Stimulated activated naive CD8-positive, alpha-beta T cell treated with anti-CD3 and anti-CD28 coated beads, Interleukin-15, Interleukin-2, amounts not matched to agents 100 ng/mL and 50 ng/mL, for 24 hours (primary cell): ENCODE measurements around the gene ARHGAP45.
A peak's percentile ranks its signal among the peaks of the same experiment; 100 is the strongest.

Experiments
- H3K27ac Mint-ChIP-seq: one replicate; pipeline ENCODE4 v1.8.0; 2021; ENCODE audit warnings: mild to moderate bottlenecking, mixed read lengths
- H3K27me3 Mint-ChIP-seq: one replicate; pipeline ENCODE4 v1.8.0; 2021; ENCODE audit warnings: mixed read lengths
- H3K36me3 Mint-ChIP-seq: one replicate; pipeline ENCODE4 v1.8.0; 2021; ENCODE audit warnings: low read depth, mixed read lengths
- H3K4me1 Mint-ChIP-seq: one replicate; pipeline ENCODE4 v1.8.0; 2021; ENCODE audit warnings: low read depth, mixed read lengths
- H3K4me3 Mint-ChIP-seq: one replicate; pipeline ENCODE4 v1.8.0; 2021; ENCODE audit warnings: mild to moderate bottlenecking, mixed read lengths
- H3K9me3 Mint-ChIP-seq: one replicate; pipeline ENCODE4 v1.8.0; 2021; ENCODE audit warnings: mixed read lengths

The ARHGAP45 gene

DNA sequence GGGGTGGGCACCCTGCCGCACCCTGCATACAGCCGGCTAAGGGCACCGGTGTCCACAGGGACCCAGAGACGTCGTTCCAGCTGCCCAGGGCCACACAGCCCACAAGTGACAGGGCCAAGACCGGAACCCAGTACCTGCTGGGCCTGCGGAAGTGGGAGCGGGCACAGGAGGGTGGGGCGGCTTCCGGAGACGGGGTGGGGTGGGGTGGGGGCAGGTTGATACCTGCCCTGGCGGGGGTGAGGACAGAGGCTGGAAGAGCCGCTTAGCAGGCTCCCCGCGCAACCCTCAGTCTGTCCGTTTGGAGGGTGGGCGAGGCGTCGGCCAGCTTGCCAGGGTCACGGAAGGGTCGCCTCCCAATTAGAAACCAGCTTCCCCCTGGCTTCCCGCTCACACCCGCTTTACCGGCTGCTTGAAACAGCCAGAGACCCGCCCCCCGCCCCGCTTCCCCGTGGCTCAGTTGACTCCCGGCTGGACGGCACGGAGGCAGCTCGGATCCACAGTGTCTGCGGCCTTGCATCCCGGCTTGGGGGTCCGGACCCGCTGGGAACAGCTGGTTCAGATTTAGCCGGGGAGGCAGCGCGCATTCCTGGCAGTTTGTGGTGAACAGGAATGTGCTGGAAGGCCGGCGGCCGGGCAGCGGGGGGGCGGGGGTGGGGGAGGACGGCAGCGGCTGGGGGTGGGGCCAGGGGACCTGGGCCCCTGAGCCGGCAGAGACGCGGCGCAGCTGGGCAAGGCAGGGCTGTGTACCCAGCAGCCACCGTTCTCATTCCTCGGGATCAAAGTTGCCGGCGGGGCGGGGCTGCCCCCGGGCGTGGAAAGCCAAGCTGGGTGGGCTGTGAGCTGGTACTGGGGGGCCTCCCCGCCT lies 38.7 kb upstream of the ARHGAP45 start:
- Mint-ChIP-seq H3K27ac (no peak overlapping the region), H3K9me3 (no peaks in the 10 kb centered on the region), H3K36me3 (peaks cover 10% of the 10 kb centered on the region), H3K4me1 (peaks cover 30% of the 10 kb centered on the region), H3K4me3 (peak overlapping the region; percentile 88), H3K27me3 (no peaks in the 10 kb centered on the region)

DNA sequence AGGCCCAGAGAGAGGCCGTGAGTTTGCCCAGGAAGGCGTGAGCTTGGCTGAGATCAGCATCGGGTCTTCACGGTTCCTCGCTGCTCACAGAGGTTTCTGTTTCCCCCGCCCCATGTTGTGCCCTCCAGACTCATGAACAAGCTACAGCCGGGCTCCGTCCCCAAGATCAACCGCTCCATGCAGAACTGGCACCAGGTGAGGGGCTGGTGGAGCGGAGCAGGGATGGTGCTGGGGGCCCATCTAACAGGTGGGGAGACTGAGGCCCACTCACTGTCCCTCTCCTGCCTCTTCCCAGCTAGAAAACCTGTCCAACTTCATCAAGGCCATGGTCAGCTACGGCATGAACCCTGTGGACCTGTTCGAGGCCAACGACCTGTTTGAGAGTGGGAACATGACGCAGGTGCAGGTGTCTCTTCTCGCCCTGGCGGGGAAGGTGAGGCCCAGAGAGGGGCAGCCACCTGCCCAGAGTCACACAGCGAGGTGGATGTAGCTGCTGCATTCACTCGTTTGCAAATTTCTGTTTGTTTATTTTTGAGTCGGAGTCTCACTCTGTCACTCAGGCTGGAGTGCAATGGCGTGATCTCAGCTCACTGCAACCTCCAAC lies 34.6 kb upstream of the ARHGAP45 start:
- Mint-ChIP-seq H3K27me3 (no peaks in the 10 kb centered on the region), H3K4me1 (peaks cover 24% of the 10 kb centered on the region), H3K36me3 (peaks cover 21% of the 10 kb centered on the region), H3K4me3 (no peak overlapping the region), H3K27ac (no peak overlapping the region), H3K9me3 (no peaks in the 10 kb centered on the region)

DNA sequence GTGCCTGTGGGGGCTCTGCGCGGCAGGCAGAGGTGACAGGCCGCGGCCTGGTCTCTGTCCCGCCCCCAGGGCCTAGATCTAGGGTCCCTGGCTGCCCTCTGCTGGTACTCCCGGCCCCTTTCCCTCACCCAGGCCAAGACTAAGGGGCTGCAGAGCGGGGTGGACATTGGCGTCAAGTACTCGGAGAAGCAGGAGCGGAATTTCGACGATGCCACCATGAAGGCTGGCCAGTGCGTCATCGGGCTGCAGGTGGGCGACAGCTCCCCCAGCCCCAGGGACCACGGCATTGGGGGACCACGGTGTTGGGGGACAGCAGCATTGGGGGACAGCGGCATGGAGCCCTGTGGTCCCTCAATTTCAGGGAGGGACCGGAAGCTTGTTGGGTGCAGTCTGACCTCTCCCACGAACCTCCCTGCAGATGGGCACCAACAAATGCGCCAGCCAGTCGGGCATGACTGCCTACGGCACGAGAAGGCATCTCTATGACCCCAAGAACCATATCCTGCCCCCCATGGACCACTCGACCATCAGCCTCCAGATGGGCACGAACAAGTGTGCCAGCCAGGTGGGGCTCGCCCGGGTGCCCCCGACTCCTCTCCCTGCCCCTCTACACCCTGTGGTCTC lies 30.9 kb upstream of the ARHGAP45 start:
- Mint-ChIP-seq H3K4me3 (no peak overlapping the region), H3K9me3 (no peaks in the 10 kb centered on the region), H3K36me3 (peaks cover 28% of the 10 kb centered on the region), H3K27me3 (no peaks in the 10 kb centered on the region), H3K27ac (no peak overlapping the region), H3K4me1 (peaks cover 45% of the 10 kb centered on the region)

DNA sequence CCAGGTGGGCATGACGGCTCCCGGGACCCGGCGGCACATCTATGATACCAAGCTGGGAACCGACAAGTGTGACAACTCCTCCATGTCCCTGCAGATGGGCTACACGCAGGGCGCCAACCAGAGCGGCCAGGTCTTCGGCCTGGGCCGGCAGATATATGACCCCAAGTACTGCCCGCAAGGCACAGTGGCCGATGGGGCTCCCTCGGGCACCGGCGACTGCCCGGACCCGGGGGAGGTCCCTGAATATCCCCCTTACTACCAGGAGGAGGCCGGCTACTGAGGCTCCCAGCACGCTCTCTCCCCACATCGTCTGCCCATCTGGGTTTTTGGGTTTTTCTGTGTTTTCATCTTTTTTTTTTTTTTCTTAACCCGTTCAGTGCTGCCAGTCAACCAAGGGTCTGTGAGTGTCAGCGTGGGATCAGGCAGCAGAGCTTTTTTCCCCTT lies 29.3 kb upstream of the ARHGAP45 start:
- no peaks in the 10 kb centered on the region for H3K27me3 Mint-ChIP-seq
- H3K9me3 Mint-ChIP-seq: no peaks in the 10 kb centered on the region
- peaks cover 28% of the 10 kb centered on the region for H3K36me3 Mint-ChIP-seq
- H3K4me3 Mint-ChIP-seq: peak overlapping the region; percentile 60
- peak overlapping the region; percentile 76 for H3K27ac Mint-ChIP-seq
- peaks cover 50% of the 10 kb centered on the region for H3K4me1 Mint-ChIP-seq

DNA sequence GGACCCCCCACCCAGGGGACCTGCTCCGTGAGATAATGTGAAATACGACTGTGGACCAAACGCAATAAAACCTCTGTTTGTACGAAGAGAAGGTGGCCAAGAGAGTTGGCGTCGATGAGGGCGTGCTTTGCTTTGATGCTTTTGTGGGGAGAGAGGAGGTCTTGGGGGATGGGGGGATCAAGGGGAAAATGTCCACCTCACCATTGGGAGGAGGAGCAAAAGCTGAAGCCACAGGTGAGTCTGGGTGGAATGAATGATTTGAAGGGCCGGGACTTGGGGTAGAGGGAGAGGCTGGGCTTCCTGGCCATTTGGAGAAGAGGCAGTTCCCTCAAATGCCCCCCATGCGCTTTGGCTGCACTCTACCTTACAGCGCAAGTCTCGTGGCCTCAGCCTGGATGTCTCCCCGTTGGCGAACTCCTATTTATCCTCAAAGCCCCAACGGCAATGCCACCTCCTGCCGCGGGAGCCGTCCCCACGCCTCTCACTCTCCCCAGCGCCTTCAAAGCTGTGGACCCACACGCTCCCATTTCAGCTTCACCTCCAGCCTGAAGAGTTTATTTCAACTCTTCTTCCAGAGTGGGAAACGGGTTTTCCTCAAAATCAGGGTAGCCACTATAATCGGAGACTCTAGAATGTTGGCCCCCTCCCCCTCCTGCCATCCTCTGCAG lies 27.9 kb upstream of the ARHGAP45 start:
- no peaks in the 10 kb centered on the region for H3K27me3 Mint-ChIP-seq
- peaks cover 47% of the 10 kb centered on the region for H3K4me1 Mint-ChIP-seq
- H3K36me3 Mint-ChIP-seq: peaks cover 20% of the 10 kb centered on the region
- H3K9me3 Mint-ChIP-seq: no peaks in the 10 kb centered on the region
- H3K4me3 Mint-ChIP-seq: peak overlapping the region; percentile 89
- H3K27ac Mint-ChIP-seq: peak overlapping the region; percentile 76

DNA sequence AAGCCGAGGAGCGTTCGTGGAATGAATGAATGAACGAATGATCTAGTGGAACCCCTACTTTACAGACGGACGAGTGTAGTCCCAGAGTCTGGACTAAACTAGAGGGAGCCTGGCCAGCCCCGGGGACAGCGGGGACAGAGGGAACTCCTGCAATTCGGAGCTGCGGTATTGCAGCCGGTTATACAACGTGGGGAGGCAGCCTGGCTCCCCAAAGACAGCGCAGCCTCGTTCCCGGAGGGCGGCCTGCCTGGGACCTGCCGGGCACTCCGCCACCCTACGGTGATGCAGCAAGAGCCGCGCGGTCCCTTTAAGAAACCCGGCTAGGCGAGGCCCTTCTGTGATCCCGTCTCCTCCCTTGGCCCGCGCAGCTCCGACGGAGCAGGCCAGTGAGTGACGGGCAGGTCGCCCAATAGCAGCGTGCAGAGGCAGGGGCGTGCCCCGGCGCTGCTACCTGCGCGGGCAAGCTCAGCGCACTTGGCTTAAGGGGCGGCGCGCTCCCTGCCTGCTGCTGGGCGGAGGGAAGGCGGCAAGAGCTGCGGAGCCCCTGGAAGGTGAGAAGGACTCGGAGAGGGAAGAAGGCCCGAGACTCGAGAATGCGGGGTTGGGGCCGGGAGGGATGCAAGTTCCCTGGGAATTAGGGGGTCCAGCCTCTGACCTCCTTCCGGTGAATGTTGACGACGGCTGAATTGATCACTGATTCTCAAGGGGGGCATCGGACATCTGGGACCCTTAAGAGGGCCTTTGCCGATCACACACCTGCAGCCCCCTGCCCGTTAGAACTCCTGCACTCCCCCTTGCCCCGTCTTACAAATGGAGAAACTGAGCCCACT lies 27.1 kb upstream of the ARHGAP45 start, which contains the start of gene ABCA7:
Gene ABCA7, plus strand, starts transcription at position 462 of the 830 bp plus-strand sequence. CDS start 1,255 bp downstream, outside the sequence.
- Mint-ChIP-seq H3K27ac (peak within 1 kb of the TSS; percentile 76), H3K27me3 (no peaks in the 10 kb centered on the region), H3K9me3 (no peaks in the 10 kb centered on the region), H3K4me1 (peaks cover 47% of the 10 kb centered on the region), H3K4me3 (peak within 1 kb of the TSS; percentile 89), H3K36me3 (peaks cover 20% of the 10 kb centered on the region)

DNA sequence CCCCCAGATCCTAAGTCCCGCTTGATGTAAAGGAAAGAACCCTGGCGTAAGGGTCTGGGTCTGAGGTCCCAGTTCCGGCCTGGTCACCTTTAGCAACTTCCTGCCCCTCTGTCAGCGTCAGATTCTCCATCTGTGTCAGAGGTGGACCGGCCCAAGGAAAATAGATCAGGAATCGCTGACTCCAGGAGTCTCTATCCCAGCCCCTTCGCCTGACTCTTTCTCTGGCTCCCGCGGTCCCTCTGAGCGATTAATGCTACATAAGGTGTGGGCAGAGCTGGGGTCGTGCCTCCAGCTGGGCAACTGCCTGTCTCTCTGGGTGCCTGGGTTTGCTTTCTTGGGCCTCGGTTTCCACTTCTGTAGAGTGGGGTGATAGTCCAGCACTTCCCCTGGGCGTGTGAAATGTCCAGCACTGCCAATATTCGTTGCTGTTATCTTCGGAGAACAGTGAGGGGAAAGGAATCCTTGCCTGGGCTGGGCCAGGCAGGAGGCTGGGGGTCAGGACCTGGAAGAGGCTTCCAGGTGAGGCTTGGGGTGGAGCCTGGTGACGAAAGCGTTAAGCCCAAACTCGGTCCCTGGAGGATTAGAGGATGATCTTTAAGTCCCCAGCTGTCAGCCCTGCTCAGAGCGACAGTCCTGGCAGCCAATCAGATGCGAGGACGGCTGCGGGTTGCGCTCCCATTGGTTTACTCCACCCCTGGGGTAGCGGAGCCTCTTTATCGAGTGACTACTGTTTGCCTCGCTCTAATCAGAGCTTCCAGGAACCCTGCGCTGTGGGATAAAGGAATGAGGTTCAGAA lies 26.3 kb upstream of the ARHGAP45 start:
- peaks cover 43% of the 10 kb centered on the region for H3K4me1 Mint-ChIP-seq

DNA sequence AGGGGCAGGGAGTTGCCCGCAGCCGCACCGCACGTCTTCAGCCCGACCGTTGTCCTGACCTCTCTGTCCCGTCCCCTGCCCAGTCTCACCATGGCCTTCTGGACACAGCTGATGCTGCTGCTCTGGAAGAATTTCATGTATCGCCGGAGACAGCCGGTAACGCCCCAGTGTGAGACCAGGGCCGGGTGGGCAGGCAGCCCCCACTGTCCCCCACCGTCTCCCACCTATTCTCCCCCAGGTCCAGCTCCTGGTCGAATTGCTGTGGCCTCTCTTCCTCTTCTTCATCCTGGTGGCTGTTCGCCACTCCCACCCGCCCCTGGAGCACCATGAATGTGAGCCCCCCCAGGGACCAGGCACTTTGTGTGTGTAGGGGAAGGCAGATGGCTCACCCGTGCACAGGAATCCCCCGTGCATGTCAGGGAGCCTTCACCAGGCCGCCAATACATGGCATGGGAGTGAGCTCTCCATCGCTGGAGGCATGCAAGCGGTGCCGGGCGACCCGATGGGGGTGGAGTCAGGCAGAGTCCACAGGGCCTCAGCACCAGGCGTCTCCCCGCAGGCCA lies 25.6 kb upstream of the ARHGAP45 start:
- Mint-ChIP-seq H3K36me3 (peaks cover 15% of the 10 kb centered on the region), H3K27me3 (no peaks in the 10 kb centered on the region), H3K4me3 (peak overlapping the region; percentile 89), H3K4me1 (peaks cover 43% of the 10 kb centered on the region), H3K27ac (peak overlapping the region; percentile 52), H3K9me3 (no peaks in the 10 kb centered on the region)

More for the DNA sequence above, 26.3 kb upstream of the ARHGAP45 start:
- Mint-ChIP-seq H3K9me3 (no peaks in the 10 kb centered on the region), H3K36me3 (peaks cover 16% of the 10 kb centered on the region), H3K27ac (peak overlapping the region; percentile 52), H3K4me3 (peak overlapping the region; percentile 89), H3K27me3 (no peaks in the 10 kb centered on the region)

DNA sequence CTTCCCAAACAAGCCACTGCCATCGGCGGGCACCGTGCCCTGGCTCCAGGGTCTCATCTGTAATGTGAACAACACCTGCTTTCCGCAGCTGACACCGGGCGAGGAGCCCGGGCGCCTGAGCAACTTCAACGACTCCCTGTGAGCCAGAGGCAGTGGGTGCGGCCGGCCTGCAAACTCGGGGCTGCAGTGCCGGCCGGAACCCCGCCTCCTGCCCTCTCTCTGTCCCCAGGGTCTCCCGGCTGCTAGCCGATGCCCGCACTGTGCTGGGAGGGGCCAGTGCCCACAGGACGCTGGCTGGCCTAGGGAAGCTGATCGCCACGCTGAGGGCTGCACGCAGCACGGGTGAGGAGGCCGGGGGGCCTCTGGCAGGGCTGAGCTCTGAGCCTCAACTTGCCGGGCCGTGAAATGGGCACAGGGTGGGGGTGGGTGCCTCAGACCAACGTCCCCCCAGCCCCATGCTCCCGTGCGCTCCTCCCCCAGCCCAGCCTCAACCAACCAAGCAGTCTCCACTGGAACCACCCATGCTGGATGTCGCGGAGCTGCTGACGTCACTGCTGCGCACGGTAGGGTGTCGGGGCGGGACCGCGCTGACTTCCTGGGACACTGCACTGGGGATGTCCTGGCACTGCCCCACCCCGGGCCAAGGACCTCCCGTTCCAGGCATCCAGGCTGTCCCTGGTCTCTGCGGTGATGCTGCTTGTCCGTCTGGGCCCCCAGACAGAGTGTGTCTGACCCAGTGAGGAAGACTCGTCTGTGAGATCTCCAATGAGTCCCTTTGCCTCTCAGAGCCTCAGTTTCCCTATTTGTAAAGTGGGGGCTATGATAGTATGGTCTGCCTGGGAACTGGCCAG lies 24.9 kb upstream of the ARHGAP45 start:
- Mint-ChIP-seq H3K36me3 (peaks cover 12% of the 10 kb centered on the region), H3K4me1 (peaks cover 43% of the 10 kb centered on the region), H3K4me3 (no peak overlapping the region), H3K9me3 (no peaks in the 10 kb centered on the region), H3K27ac (no peak overlapping the region), H3K27me3 (no peaks in the 10 kb centered on the region)

DNA sequence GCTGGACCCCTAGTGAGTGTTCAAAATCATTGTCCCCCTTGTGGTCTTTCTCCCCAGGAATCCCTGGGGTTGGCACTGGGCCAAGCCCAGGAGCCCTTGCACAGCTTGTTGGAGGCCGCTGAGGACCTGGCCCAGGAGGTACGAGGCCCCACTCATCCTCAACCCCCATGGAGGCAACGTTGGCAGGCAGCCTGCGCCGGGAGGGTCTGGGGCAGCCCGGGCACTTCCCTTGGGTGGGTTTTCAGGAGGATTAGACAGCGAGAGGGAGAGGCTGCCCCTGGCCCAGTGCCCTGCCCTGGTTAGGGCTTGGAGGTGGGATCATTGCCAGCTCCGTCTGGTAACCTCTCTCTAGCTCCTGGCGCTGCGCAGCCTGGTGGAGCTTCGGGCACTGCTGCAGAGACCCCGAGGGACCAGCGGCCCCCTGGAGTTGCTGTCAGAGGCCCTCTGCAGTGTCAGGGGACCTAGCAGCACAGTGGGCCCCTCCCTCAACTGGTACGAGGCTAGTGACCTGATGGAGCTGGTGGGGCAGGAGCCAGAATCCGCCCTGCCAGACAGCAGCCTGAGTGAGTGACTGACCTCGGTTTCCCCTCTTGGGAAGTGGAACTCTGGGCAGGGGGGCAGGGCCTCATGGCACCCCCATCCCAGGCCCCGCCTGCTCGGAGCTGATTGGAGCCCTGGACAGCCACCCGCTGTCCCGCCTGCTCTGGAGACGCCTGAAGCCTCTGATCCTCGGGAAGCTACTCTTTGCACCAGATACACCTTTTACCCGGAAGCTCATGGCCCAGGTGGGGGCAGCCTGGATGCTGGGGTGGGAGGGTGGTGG lies 24.1 kb upstream of the ARHGAP45 start:
- Mint-ChIP-seq H3K36me3 (peaks cover 6% of the 10 kb centered on the region), H3K4me3 (no peak overlapping the region), H3K27ac (no peak overlapping the region)

DNA sequence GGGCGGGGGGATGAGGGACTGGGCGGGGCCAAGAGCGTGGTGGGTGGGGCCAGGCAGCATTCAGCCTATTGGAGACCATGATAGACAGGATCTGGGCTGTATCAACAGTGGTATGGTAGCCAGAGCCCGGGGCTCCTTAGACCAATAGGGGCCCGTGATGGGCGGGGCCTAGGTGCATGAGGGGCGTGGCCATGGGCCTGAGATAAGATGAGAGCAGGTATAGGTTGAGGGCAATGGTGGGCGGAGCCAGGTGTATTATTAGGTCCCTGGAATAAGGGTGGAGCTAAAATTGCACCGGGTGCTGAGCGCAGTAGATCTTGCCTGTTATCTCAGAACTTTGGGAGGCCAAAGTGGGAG lies 21.7 kb upstream of the ARHGAP45 start:
- peaks cover 14% of the 10 kb centered on the region for H3K4me1 Mint-ChIP-seq
- H3K27me3 Mint-ChIP-seq: no peaks in the 10 kb centered on the region
- no peaks in the 10 kb centered on the region for H3K9me3 Mint-ChIP-seq
- H3K36me3 Mint-ChIP-seq: no peaks in the 10 kb centered on the region
- H3K27ac Mint-ChIP-seq: no peak overlapping the region
- no peak overlapping the region for H3K4me3 Mint-ChIP-seq

More for the DNA sequence above, 24.1 kb upstream of the ARHGAP45 start:
- Mint-ChIP-seq H3K27me3 (no peaks in the 10 kb centered on the region), H3K9me3 (no peaks in the 10 kb centered on the region), H3K4me1 (peaks cover 37% of the 10 kb centered on the region)

DNA sequence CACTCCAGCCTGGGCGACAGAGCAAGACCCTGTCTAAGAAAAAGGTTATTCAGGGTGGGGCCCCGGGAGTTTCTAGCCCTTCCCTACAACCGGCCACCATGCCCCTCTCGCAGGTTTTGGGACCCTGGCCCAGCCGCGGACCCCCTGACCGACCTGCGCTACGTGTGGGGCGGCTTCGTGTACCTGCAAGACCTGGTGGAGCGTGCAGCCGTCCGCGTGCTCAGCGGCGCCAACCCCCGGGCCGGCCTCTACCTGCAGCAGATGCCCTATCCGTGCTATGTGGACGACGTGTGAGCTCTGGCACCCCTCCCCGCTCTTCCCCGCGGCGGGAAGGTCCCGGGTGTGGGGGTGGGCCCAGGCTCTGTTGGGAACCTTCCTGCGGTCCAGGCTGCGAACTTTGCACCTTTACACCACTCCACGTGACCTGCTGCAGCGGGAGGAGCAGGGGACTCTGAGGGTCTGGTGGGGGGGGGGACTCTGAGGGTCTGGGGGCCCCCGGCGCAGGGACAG lies 20.8 kb upstream of the ARHGAP45 start:
- Mint-ChIP-seq H3K4me1 (peaks cover 4% of the 10 kb centered on the region), H3K9me3 (no peaks in the 10 kb centered on the region), H3K27me3 (no peaks in the 10 kb centered on the region), H3K27ac (no peak overlapping the region), H3K4me3 (no peak overlapping the region), H3K36me3 (no peaks in the 10 kb centered on the region)
